HCT116 (cell line): ENCODE measurements around the gene CERK. TPM values are rescaled to one million over a fixed set of nuclear protein-coding genes. Genes with fewer than 3 reads are reported as not detected.

Experiments
- ATAC-seq: fragments of 200-7000 bp; cut with Tn5 transposase; 2 replicates; pipeline ENCODE4 v1.9.1; 2020; ENCODE audit warnings: mild to moderate bottlenecking, moderate library complexity
- BruUV-seq: library from RNA; stranded (reverse); fragments of 400-500 nt; replicated peaks from 2 replicates; lab custom pipeline; 2021; lab: Mats Ljungman, UMichigan
- CTCF ChIA-PET: fragments of 300-600 bp; sonication (Branson Sonifier 250); formaldehyde crosslinking; loops from one replicate; lab custom pipeline; 2021; ENCODE audit warnings: antibody characterized with exemption; lab: Charles Lee
- POLR2A ChIA-PET: fragments of 300-600, 350-600 bp; sonication (Branson Sonifier 250); formaldehyde crosslinking; loops from one replicate; lab custom pipeline; 2021; ENCODE audit warnings: antibody characterized with exemption; lab: Charles Lee
- RAD21 ChIA-PET, 2 experiments: fragments of 300-600 bp; sonication (Branson Sonifier 250); formaldehyde crosslinking; loops; one replicate each; lab custom pipeline; 2023; ENCODE audit warnings: low total read pairs in 2 of 2; ENCODE audit not compliant: uncharacterized antibody in 2 of 2, unreplicated experiment in 2 of 2, low non-redundant PET in 1 of 2; lab: Charles Lee
- DNase-seq: peaks from one replicate; pipeline ENCODE4 v3.0.0-alpha.2; 2010; ENCODE audit warnings: low read depth, low spot score
- H2AFZ ChIP-seq: fragments of 200-600 bp; shearing (Covaris generic), sonication (generic); 2 replicates; pipeline ENCODE4 v1.6.1; 2017; ENCODE audit warnings: low read depth, mixed run types, mixed read lengths, antibody characterized with exemption, low read length; ENCODE audit not compliant: poor library complexity, severe bottlenecking
- H3K27ac ChIP-seq: 2 replicates; pipeline ENCODE4 v1.5.1; 2012; ENCODE audit warnings: low read depth, low read length
- H3K27me3 ChIP-seq: fragments of 200-600 bp; sonication (generic); 2 replicates; pipeline ENCODE4 v1.6.1; 2016; ENCODE audit warnings: mixed run types, low read length, mixed read lengths; ENCODE audit not compliant: insufficient read depth
- H3K36me3 ChIP-seq, 2 experiments: fragments of 200-500 bp in 1 of 2; fragments of 200-600 bp in 1 of 2; sonication (Bioruptor generic) in 1 of 2; sonication (generic) in 1 of 2; 2 replicates each; pipeline versions ENCODE4 v1.5.1 to v1.6.1; 2014 to 2016; ENCODE audit warnings: low read length in 2 of 2, inconsistent platforms in 1 of 2, mixed read lengths in 1 of 2, mixed run types in 1 of 2; ENCODE audit not compliant: insufficient read depth in 2 of 2, control insufficient read depth in 1 of 2
- H3K4me1 ChIP-seq, 2 experiments: fragments of 200-600 bp in 1 of 2; sonication (generic) in 1 of 2; 2 replicates each; pipeline versions ENCODE4 v1.5.1 to v1.6.1; 2012 to 2017; ENCODE audit warnings: low read length in 2 of 2, inconsistent platforms in 1 of 2, mild to moderate bottlenecking in 1 of 2, mixed read lengths in 1 of 2, mixed run types in 1 of 2, moderate library complexity in 1 of 2; ENCODE audit not compliant: insufficient read depth in 2 of 2, control insufficient read depth in 1 of 2
- H3K4me2 ChIP-seq: fragments of 200-600 bp; sonication (generic); 2 replicates; pipeline ENCODE4 v1.6.1; 2017; ENCODE audit warnings: mixed run types, low read length, mixed read lengths
- H3K4me3 ChIP-seq, 2 experiments: fragments of 200-600 bp in 1 of 2; sonication (generic) in 1 of 2; replicated peaks in 1 of 2; 2 replicates each; pipeline ENCODE4 v1.5.1; 2011 to 2016; ENCODE audit warnings: low read length in 2 of 2, control low read depth in 1 of 2, low read depth in 1 of 2, mild to moderate bottlenecking in 1 of 2, mixed read lengths in 1 of 2, mixed run types in 1 of 2
- H3K79me2 ChIP-seq: fragments of 200-600 bp; sonication (generic); 2 replicates; pipeline ENCODE4 v1.6.1; 2017; ENCODE audit warnings: mild to moderate bottlenecking, mixed run types, low read length, moderate library complexity, mixed read lengths; ENCODE audit not compliant: insufficient read depth
- H3K9ac ChIP-seq: fragments of 200-600 bp; sonication (generic); 2 replicates; pipeline ENCODE4 v1.6.1; 2016; ENCODE audit warnings: low read length, mixed read lengths
- H3K9me2 ChIP-seq: fragments of 200-600 bp; sonication (generic), shearing (Covaris generic); 2 replicates; pipeline ENCODE4 v1.6.1; 2017; ENCODE audit warnings: mixed run types, mild to moderate bottlenecking, moderate library complexity; ENCODE audit not compliant: insufficient read depth
- H3K9me3 ChIP-seq, 2 experiments: fragments of 200-500 bp in 1 of 2; fragments of 200-600 bp in 1 of 2; sonication (Bioruptor generic) in 1 of 2; sonication (generic) in 1 of 2; 2 replicates each; pipeline ENCODE4 v1.6.1; 2014 to 2017; ENCODE audit warnings: low read length in 2 of 2, mixed read lengths in 2 of 2, inconsistent platforms in 1 of 2, low read depth in 1 of 2, mild to moderate bottlenecking in 1 of 2, mixed run types in 1 of 2, moderate library complexity in 1 of 2; ENCODE audit not compliant: control insufficient read depth in 1 of 2, insufficient read depth in 1 of 2
- H4K20me1 ChIP-seq: fragments of 200-600 bp; sonication (generic), shearing (Covaris generic); 2 replicates; pipeline ENCODE4 v1.6.1; 2017; ENCODE audit warnings: mixed run types, mild to moderate bottlenecking, moderate library complexity; ENCODE audit not compliant: insufficient read depth
- ATF3 ChIP-seq: IDR thresholded peaks from 2 replicates; pipeline ENCODE4 v1.6.1; 2012
- POLR2AphosphoS5 ChIP-seq: IDR thresholded peaks from 2 replicates; pipeline ENCODE4 v1.6.1; 2011; ENCODE audit warnings: mild to moderate bottlenecking, low read depth, low read length, moderate library complexity
- SP1 ChIP-seq: IDR thresholded peaks from 2 replicates; pipeline ENCODE4 v1.6.1; 2012; ENCODE audit warnings: low read depth
- intact Hi-C: fragments of 100-400 bp; cut with micrococcal nuclease; formaldehyde crosslinking; loops from 2 replicates; pipeline ENCODE4 v1.10.0; 2022
- total RNA-seq: library from RNA; stranded (reverse); gene quantifications from one replicate; pipeline ENCODE4 v1.2.1, GENCODE V29; 2021; ENCODE audit not compliant: unreplicated experiment
- TF ChIP-seq, protein P1 (sequence below): IDR thresholded peaks from 2 replicates; pipeline ENCODE4 v1.6.1; 2012; ENCODE audit warnings: low read depth
- TF ChIP-seq, protein P2 (sequence below): IDR thresholded peaks from 2 replicates; pipeline ENCODE4 v1.6.1; 2012

Gene CERK
- total RNA-seq, 1 experiment from 2014 or later: 35.0 TPM

DNA sequence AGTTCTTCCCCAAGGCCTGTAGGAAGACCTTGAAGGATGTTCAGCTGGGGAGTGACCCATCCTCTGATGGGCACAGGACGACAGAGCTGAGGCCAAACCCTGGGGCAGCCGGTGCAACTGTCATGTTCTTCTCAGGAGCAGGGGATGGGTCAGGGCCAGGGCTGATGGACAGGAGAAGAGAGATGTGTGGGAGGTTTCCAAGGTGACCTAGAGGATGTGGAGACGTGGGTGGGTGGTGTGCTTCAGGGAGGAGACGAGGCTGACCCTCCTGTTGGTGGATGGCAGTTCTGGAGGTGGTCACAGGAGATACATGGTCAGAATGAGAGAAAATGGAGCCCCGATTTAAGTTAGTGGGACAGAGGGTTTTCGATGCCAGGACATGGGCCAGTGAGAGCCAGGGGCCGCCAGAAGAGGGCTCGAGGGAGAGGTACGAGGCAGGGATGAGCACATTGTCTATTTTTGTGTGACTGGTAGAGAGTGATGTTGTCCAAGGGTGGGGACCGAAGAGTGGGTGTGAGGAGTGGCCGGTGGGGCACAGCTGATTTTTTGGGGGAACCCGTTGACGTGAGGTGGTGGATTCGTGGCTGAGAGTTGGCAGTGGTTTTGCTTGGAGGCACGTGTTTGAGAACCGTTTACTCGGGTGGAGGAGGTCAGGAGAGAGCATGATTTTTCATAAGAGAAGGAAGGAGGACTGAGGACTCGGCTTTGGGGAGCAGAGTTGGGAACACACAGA, 39.0 kb upstream of the CERK start:
- no TSS peak for BruUV-seq
- Histone ChIP-seq H3K9ac (no peak overlapping the region), H3K27me3 (no peaks in the 10 kb centered on the region), H3K9me2 (no peaks in the 10 kb centered on the region), H3K79me2 (peaks cover 64% of the 10 kb centered on the region), H3K4me1 (peaks cover 39 to 48% of the 10 kb centered on the region in 2 experiments), H3K4me2 (no peak overlapping the region), H3K36me3 (no peaks in the 10 kb centered on the region), H2AFZ (no peak overlapping the region), H3K27ac (no peak overlapping the region), H3K4me3 (no peak overlapping the region), H4K20me1 (no peaks in the 10 kb centered on the region; the same call in 1 of the 2 replicates), H3K9me3 (no peaks in the 10 kb centered on the region)
- ChIA-PET POLR2A (no interaction called here), RAD21 (no interaction called here), CTCF (interaction anchor here (1.2 kb wide), 1 partner anchor 19 kb away, joined by 3 read pairs; no protein-coding TSS in a partner anchor)
- ATAC-seq: no peak
- no peak for DNase-seq
- TF ChIP-seq SP1: no peak
- TF ChIP-seq, protein P1, sequence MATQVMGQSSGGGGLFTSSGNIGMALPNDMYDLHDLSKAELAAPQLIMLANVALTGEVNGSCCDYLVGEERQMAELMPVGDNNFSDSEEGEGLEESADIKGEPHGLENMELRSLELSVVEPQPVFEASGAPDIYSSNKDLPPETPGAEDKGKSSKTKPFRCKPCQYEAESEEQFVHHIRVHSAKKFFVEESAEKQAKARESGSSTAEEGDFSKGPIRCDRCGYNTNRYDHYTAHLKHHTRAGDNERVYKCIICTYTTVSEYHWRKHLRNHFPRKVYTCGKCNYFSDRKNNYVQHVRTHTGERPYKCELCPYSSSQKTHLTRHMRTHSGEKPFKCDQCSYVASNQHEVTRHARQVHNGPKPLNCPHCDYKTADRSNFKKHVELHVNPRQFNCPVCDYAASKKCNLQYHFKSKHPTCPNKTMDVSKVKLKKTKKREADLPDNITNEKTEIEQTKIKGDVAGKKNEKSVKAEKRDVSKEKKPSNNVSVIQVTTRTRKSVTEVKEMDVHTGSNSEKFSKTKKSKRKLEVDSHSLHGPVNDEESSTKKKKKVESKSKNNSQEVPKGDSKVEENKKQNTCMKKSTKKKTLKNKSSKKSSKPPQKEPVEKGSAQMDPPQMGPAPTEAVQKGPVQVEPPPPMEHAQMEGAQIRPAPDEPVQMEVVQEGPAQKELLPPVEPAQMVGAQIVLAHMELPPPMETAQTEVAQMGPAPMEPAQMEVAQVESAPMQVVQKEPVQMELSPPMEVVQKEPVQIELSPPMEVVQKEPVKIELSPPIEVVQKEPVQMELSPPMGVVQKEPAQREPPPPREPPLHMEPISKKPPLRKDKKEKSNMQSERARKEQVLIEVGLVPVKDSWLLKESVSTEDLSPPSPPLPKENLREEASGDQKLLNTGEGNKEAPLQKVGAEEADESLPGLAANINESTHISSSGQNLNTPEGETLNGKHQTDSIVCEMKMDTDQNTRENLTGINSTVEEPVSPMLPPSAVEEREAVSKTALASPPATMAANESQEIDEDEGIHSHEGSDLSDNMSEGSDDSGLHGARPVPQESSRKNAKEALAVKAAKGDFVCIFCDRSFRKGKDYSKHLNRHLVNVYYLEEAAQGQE: no peak
- no peak for TF ChIP-seq POLR2AphosphoS5
- no peak for TF ChIP-seq ATF3
- TF ChIP-seq, protein P2, sequence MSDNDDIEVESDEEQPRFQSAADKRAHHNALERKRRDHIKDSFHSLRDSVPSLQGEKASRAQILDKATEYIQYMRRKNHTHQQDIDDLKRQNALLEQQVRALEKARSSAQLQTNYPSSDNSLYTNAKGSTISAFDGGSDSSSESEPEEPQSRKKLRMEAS: no peak
- intact Hi-C loops: no loop called here
